AG09309 (cell line): ENCODE results near the gene DGLUCY.

ENCODE experiments used
- DNase-seq: peaks from one replicate; pipeline ENCODE4 v3.0.0-alpha.2; 2010; ENCODE audit warnings: low read depth
- H3K4me3 ChIP-seq: 2 replicates; pipeline ENCODE4 v1.5.1; 2011; ENCODE audit warnings: mild to moderate bottlenecking, low read depth, low read length, moderate library complexity; ENCODE audit not compliant: control insufficient read depth
- TF ChIP-seq, protein P1 (sequence below): IDR thresholded peaks from 2 replicates; pipeline ENCODE4 v1.5.1; 2011; ENCODE audit warnings: mild to moderate bottlenecking, low read depth, low read length, inconsistent platforms; ENCODE audit not compliant: insufficient read depth, control insufficient read depth; ENCODE audit errors: missing control alignments

DGLUCY gene

DNA sequence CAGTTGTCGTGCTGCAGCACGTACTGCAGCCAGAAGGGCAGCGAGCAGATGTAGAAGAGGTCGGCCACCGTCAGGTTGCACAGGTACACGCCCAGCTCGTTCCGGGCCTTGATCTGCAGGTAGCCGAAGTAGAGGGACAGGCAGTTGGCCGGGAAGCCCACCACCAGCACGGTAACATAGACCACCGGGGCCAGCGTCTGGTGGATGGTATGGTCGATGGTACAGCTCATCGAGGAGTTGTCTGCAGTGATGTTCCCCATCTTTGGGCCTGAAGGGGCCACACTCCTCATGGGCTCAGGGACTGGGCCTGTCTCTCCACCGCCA lies 120.9 kb downstream of the DGLUCY start:
- TF ChIP-seq, protein P1, sequence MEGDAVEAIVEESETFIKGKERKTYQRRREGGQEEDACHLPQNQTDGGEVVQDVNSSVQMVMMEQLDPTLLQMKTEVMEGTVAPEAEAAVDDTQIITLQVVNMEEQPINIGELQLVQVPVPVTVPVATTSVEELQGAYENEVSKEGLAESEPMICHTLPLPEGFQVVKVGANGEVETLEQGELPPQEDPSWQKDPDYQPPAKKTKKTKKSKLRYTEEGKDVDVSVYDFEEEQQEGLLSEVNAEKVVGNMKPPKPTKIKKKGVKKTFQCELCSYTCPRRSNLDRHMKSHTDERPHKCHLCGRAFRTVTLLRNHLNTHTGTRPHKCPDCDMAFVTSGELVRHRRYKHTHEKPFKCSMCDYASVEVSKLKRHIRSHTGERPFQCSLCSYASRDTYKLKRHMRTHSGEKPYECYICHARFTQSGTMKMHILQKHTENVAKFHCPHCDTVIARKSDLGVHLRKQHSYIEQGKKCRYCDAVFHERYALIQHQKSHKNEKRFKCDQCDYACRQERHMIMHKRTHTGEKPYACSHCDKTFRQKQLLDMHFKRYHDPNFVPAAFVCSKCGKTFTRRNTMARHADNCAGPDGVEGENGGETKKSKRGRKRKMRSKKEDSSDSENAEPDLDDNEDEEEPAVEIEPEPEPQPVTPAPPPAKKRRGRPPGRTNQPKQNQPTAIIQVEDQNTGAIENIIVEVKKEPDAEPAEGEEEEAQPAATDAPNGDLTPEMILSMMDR, result no peak
- H3K4me3 ChIP-seq, result no peak overlapping the region
- DNase-seq, result no peak

DNA sequence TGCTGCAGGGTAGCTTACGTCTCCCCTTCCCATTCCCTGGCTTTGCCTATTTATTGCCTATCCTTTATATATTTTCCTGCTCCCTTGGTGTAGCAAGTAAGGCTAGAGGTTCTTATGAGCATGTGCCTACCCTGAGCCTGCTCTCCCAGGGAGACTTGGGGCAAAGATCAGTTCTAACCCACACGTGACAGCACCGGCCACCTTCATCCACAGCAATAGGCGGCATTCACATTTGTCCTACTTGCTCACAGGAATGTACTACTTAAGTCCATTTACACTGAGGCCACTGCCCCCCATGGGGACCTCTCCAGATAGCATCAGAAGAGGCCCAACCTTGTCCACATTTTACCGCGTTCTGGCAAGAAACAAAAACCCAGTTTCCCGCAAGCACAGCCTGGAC lies 122.0 kb downstream of the DGLUCY start:
- H3K4me3 ChIP-seq, result no peak overlapping the region
- TF ChIP-seq, protein P1, result no peak
- no peak for DNase-seq

DNA sequence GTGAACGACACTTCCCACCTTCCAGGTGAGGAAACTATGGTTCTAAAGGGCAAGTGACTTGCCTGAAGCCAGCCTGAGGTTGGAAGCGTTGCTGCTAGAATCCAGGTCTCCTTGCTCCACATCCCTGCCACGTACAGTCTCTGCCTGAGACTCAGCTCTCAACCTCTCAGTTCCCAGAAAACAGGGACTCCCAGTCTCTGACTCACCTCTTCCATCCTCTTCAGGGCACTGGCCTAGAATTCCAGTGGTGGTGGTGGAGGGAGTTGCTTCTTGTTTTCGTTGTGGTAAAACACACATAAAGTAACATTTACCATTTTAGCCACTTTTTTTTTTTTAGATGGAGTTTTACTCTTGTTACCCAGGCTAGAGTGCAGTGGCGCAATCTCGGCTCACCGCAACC lies 123.3 kb downstream of the DGLUCY start:
- peak; percentile 95 for DNase-seq
- TF ChIP-seq, protein P1, result no peak
- H3K4me3 ChIP-seq, result no peak overlapping the region

DNA sequence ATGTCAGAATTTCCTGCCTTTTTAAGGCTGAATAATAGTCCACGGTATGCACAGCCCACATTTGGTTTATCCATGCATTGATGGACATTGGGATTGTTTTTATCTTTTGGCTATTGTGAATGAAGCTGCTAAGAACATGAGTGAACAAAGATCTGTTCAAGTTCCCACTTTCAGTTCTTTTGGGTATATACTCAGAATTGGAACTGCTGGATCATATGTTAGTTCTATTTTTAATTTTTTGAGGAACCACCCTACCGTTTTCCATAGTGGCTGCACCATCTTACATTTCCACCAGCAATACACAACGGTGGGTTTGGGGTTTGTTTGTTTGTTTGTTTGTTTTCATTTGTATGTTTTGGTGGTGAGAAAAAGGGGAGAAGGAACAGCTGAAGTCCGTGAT lies 124.2 kb downstream of the DGLUCY start:
- no peak for DNase-seq
- no peak overlapping the region for H3K4me3 ChIP-seq
- TF ChIP-seq, protein P1, result no peak

DNA sequence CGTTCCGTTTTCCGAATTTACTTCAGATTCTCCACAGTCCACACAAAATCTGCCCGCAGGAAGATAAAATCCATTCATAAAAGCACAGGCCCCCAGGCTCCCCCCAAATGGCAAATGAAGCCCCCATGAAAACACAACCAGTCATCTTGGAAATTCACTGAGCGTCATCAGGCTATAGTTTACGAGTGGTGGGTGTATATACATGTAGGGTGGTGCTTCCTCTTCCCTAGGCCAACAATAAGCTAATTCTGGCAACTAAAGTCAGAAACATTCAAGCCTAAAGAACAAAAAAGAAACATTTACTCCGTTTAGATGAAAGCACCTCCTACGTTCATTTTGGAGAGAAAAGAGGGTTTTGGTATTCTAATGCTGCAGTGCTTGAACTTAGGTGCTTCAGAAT lies 124.8 kb downstream of the DGLUCY start:
- TF ChIP-seq, protein P1, result no peak
- DNase-seq, result no peak

DNA sequence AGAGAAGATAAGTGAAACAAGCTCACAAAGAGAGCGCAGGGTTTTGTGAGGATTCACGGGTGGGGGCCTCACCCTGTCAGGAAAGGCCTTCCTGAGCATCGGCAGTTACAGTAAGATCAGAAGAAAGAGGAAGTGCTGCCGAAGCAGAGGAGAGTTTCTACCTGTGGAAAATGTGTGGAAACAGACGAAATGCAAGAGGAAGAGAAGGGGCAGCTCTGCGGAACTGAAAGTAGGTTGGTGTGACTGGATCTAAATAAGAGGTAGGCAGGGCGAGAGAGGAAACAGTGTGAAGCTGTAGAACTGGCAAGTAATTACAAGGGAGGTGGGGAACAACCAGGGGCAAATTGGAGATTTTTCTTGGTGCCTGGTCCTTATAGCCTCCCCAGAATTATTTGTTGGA lies 128.0 kb downstream of the DGLUCY start:
- DNase-seq, result no peak
- no peak overlapping the region for H3K4me3 ChIP-seq
- TF ChIP-seq, protein P1, result no peak

More for the DNA sequence above, 124.8 kb downstream of the DGLUCY start:
- H3K4me3 ChIP-seq, result no peak overlapping the region

DNA sequence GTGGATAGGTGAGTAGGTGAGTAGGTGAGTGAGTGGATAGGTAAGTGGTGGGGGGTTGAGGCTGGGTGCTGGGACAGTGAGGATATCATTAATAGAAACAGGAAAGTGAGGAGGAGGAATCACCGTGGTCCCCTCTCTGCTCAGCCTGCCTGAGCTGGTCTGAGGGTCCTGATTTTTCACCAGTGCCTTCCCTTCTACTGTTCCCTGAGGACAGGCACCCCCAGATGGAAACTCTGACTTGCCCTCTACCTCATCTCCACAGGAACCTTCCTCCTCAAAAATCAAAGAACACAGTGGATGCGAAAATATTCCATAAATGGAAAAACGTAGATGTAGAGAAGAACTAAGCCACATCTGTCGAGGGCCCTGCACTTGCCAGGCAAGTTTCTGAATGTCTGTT lies 128.8 kb downstream of the DGLUCY start:
- H3K4me3 ChIP-seq, result no peak overlapping the region
- no peak for DNase-seq
- TF ChIP-seq, protein P1, result no peak
